Peyer's patch (tissue), 4 donors: ENCODE measurements around the gene TACC2. TPM values are rescaled to one million over a fixed set of nuclear protein-coding genes. Genes with fewer than 3 reads are reported as not detected.

Experiments
- DNase-seq, 3 donors: peaks; one replicate each; pipeline ENCODE4 v3.0.0-alpha.2; 2017 to 2019
- H3K27ac ChIP-seq, 4 donors: fragments of 200-600 bp; sonication (generic); one replicate each; pipeline ENCODE4 v1.5.1; 2016 to 2019
- H3K27me3 ChIP-seq, 2 donors: fragments of 200-600 bp; sonication (generic); one replicate each; pipeline ENCODE4 v1.5.1; 2019
- H3K36me3 ChIP-seq, 3 donors: fragments of 200-600 bp; sonication (generic); one replicate each; pipeline ENCODE4 v1.5.1; 2016 to 2019
- H3K4me1 ChIP-seq, 4 donors: fragments of 200-600 bp; sonication (generic); one replicate each; pipeline ENCODE4 v1.5.1; 2016 to 2019
- H3K4me3 ChIP-seq, 4 donors: fragments of 200-600 bp; sonication (generic); 1 replicate in 3 of 4; 2 replicates in 1 of 4; pipeline ENCODE4 v1.5.1; 2016 to 2019; ENCODE audit warnings: mild to moderate bottlenecking in 1 of 4
- H3K9me3 ChIP-seq, 4 donors: fragments of 200-600 bp; sonication (generic); one replicate each; pipeline ENCODE4 v1.5.1; 2016 to 2019; ENCODE audit warnings: mild to moderate bottlenecking in 1 of 4
- POLR2A ChIP-seq, 2 donors: fragments of 450-650 bp; IDR thresholded peaks; one replicate each; pipeline ENCODE4 v1.5.1; 2017; ENCODE audit warnings: antibody characterized with exemption in 2 of 2, mild to moderate bottlenecking in 2 of 2, moderate library complexity in 2 of 2
- total RNA-seq, 4 donors: library from RNA; depleted of rRNA; stranded (reverse); fragments of >200 nt; gene quantifications; one replicate each; pipeline ENCODE4 v1.1.0, GENCODE V29; 2016
- TF ChIP-seq, protein P1 (sequence below), 6 experiments: fragments of 450-650 bp in 4 of 6; fragments of 200-600 bp in 2 of 6; sonication (generic) in 1 of 6; IDR thresholded peaks; one replicate each; pipeline ENCODE4 v1.5.1; 2017 to 2019; ENCODE audit warnings: antibody characterized with exemption in 6 of 6, mild to moderate bottlenecking in 3 of 6, moderate library complexity in 1 of 6

TACC2 gene
- total RNA-seq, 4 donors from 2014 or later, result 91.6 to 140 (median 109) TPM

DNA sequence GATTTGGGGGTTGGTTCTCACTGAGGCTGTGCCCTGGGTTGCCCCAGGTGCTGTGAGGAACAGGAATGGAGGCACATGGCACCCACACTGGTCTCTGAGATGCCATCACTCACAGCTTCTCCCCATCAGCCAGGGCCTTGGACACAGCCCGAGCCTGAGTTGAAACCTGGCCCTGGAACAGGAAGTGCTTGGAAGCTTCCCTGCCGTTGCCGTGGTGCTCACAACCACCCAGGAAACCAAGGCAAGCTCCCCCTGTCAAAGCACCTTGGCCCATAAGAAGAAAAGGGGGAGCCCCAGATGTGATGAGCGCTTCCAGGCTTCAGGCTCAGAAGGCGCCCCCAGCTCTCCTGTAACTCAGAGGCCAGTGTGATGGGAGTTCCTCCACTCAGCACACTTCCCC, 282.1 kb downstream of the TACC2 start, which contains the start of gene BTBD16:
BTBD16 (plus strand) TSS at position 221 of the 400 bp plus-strand sequence. CDS start 3,786 bp downstream, outside the sequence.
- Histone ChIP-seq H3K4me3 (no peak within 1 kb of the TSS), H3K9me3 (no peaks in the 10 kb centered on the region), H3K36me3 (peaks cover 0 to 7% (median 0%) of the 10 kb centered on the region in 3 donors), H3K4me1 (no peaks in the 10 kb centered on the region), H3K27ac (no peak within 1 kb of the TSS), H3K27me3 (no peaks in the 10 kb centered on the region)
- DNase-seq, result no peak
- TF ChIP-seq, protein P1, sequence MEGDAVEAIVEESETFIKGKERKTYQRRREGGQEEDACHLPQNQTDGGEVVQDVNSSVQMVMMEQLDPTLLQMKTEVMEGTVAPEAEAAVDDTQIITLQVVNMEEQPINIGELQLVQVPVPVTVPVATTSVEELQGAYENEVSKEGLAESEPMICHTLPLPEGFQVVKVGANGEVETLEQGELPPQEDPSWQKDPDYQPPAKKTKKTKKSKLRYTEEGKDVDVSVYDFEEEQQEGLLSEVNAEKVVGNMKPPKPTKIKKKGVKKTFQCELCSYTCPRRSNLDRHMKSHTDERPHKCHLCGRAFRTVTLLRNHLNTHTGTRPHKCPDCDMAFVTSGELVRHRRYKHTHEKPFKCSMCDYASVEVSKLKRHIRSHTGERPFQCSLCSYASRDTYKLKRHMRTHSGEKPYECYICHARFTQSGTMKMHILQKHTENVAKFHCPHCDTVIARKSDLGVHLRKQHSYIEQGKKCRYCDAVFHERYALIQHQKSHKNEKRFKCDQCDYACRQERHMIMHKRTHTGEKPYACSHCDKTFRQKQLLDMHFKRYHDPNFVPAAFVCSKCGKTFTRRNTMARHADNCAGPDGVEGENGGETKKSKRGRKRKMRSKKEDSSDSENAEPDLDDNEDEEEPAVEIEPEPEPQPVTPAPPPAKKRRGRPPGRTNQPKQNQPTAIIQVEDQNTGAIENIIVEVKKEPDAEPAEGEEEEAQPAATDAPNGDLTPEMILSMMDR (IDR thresholded peaks at IDR 0.05), result no peak
- TF ChIP-seq POLR2A (IDR thresholded peaks at IDR 0.05), result no peak

DNA sequence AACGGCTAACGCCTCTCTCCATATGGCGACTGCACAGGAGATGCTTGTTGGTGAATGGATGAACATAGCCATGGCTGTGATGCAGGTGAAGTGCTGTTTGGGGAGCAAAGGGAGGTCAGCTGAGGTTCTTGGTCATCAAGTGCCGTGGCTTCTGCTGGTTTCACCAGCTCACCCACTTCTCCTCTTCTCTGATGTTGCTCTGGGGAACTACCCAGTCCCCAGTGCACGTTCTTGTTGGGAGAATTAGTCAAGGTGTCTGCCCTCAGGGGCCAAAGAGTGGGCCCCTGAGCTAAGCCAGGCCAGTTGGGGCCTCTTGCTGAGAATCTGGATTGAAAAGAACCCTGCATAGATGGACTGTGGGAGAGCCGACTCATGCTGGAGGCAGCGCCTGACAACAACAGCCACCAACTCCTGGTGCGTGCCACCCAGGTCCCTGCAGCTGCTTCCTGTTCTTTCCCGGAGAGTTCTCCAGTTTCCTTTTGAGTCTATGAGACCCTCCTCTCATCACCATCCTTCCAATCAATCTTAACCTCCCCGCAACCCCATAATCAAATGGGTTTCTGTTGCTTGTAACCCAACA, 285.1 kb downstream of the TACC2 start:
- H3K27ac ChIP-seq, result no peak overlapping the region
- no peaks in the 10 kb centered on the region for H3K9me3 ChIP-seq
- TF ChIP-seq, protein P1 (IDR thresholded peaks at IDR 0.05), result no peak
- no peak for TF ChIP-seq POLR2A (IDR thresholded peaks at IDR 0.05)
- H3K27me3 ChIP-seq, result no peaks in the 10 kb centered on the region
- H3K4me1 ChIP-seq, result no peaks in the 10 kb centered on the region
- peaks cover 0 to 7% (median 0%) of the 10 kb centered on the region in 3 donors for H3K36me3 ChIP-seq
- H3K4me3 ChIP-seq, result no peak overlapping the region
- DNase-seq, result no peak

DNA sequence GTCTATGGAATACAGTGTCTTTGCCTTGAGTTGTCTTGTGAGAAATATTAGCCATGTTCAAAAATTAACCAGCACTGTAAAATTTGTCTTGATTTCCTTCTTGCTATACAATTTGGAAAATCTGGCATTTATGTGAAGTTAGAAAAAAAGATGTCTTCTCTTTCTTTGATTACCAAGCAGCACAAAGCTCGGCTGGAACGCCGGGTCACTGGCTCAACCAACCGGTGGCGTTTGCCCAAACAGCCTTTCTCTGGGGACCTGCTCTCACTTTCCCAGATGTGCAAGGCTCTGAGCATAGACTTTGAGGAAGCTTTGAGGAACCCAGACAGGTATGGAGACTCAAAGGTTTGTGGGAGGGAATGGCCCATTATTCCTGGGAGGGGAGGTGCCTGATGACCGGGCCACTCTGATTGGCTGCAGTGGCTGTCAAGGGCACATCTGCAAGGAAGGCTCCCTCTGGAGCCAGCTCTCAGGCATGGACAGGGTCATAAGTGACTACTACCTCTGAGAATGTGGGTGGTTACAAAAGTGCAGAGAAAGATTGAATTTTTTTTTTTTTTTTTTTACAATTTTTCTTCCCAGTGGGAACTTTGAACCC, 287.7 kb downstream of the TACC2 start:
- no peak for DNase-seq
- Histone ChIP-seq H3K9me3 (no peaks in the 10 kb centered on the region), H3K36me3 (no peaks in the 10 kb centered on the region), H3K4me3 (no peak overlapping the region), H3K27ac (no peak overlapping the region), H3K27me3 (no peaks in the 10 kb centered on the region), H3K4me1 (no peaks in the 10 kb centered on the region)
- TF ChIP-seq, protein P1 (IDR thresholded peaks at IDR 0.05), result no peak
- no peak for TF ChIP-seq POLR2A (IDR thresholded peaks at IDR 0.05)

DNA sequence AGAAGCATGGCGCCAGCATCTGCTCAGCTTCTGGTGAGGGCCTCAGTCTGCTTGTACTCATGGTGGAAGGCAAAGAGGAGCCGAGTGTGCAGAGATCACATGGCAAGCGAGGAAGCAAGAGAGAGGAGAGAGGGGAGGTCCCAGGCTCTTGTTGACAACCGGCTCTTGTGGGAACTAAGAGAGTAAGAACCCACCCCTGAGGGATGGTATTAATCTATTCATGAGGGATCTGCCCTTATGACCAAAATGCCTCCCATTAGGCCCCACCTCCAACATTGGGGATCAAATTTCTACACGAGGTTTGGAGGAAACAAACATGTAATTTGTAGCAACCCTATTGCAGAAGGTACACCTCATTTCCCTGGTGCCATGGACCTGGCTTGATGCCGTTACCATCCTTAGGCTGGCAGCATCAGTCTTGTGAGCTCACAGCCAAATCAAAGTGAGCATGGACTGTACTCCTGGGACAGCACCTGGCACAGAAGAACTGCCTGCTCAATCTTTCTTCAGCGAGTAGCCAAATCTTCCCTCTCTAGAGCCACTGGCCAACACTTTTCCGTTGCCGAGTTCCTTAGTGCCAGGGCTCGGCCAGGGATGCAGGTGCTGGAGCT, 288.7 kb downstream of the TACC2 start:
- Histone ChIP-seq H3K4me1 (no peaks in the 10 kb centered on the region), H3K36me3 (no peaks in the 10 kb centered on the region), H3K9me3 (no peaks in the 10 kb centered on the region), H3K27me3 (no peaks in the 10 kb centered on the region), H3K27ac (no peak overlapping the region), H3K4me3 (no peak overlapping the region)
- no peak for TF ChIP-seq POLR2A (IDR thresholded peaks at IDR 0.05)
- TF ChIP-seq, protein P1 (IDR thresholded peaks at IDR 0.05), result no peak
- no peak for DNase-seq

DNA sequence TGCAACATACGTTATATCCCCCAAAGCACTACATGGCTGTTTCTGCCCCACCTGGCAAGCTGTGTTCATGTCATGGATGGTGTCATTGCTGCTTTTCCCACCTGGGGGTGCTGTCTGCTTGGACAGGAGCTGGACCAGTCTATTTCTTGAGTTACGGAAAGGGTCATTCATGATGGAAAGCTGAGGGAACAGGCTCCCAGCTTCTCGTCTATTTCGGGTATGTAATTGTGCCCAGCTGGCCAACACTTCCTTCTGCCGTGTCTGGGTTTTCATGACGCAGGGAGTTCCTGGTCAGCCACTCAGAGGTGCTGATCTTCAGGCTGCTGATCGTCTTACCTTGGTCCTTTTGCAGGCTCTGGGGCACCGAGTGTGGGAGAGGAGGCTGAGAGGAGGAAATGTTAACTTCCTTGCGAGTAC, 290.8 kb downstream of the TACC2 start:
- TF ChIP-seq, protein P1 (IDR thresholded peaks at IDR 0.05), result peak in 4 of 6 experiments; percentile 26 to 61 (median 52)
- no peak for TF ChIP-seq POLR2A (IDR thresholded peaks at IDR 0.05)
- H3K4me3 ChIP-seq, result no peak overlapping the region

More for the DNA sequence above, 290.8 kb downstream of the TACC2 start:
- H3K27me3 ChIP-seq, result no peaks in the 10 kb centered on the region
- no peaks in the 10 kb centered on the region for H3K4me1 ChIP-seq
- no peaks in the 10 kb centered on the region for H3K36me3 ChIP-seq
- peak in 1 of 3 donors; percentile 53 for DNase-seq
- H3K9me3 ChIP-seq, result no peaks in the 10 kb centered on the region
- no peak overlapping the region for H3K27ac ChIP-seq
